Keratinocyte (primary cell): ENCODE data around the gene XCL1. TPM values are rescaled to one million over a fixed set of nuclear protein-coding genes. Genes with fewer than 3 reads are reported as not detected.

Source experiments
- DNase-seq: peaks from one replicate; pipeline ENCODE4 v3.0.0-alpha.2; 2011; ENCODE audit warnings: low read depth, missing footprints, low spot score
- FAIRE-seq: peaks from 2 replicates; lab custom pipeline; 2011; peaks lifted over from hg19 to GRCh38; lab: Jason Lieb, UNC
- H2AFZ ChIP-seq: 2 replicates; pipeline ENCODE4 v1.6.0; 2012; ENCODE audit warnings: low read length, control low read depth, inconsistent platforms; ENCODE audit not compliant: control insufficient read depth
- H3K27ac ChIP-seq: 2 replicates; pipeline ENCODE4 v1.5.1; 2011; ENCODE audit warnings: low read length; ENCODE audit not compliant: control insufficient read depth, insufficient read depth
- H3K27me3 ChIP-seq: 3 replicates; pipeline ENCODE4 v1.6.0; 2011; ENCODE audit warnings: low read length; ENCODE audit not compliant: control insufficient read depth, insufficient read depth; ENCODE audit errors: extremely low read depth
- H3K36me3 ChIP-seq, 2 experiments: 2 replicates in 1 of 2; 3 replicates in 1 of 2; pipeline ENCODE4 v1.5.1; 2011; ENCODE audit warnings: low read length in 2 of 2, mild to moderate bottlenecking in 1 of 2; ENCODE audit not compliant: control insufficient read depth in 2 of 2, insufficient read depth in 2 of 2; ENCODE audit errors: extremely low read depth in 1 of 2
- H3K4me1 ChIP-seq: 3 replicates; pipeline ENCODE4 v1.5.1; 2011; ENCODE audit warnings: low read length; ENCODE audit not compliant: control insufficient read depth, insufficient read depth; ENCODE audit errors: extremely low read depth
- H3K4me2 ChIP-seq: 3 replicates; pipeline ENCODE4 v1.6.0; 2011; ENCODE audit warnings: low read depth, low read length; ENCODE audit not compliant: control insufficient read depth, insufficient read depth; ENCODE audit errors: extremely low read depth
- H3K4me3 ChIP-seq, 3 experiments: fragments of 200-600 bp in 1 of 3; sonication (generic) in 1 of 3; 2 replicates in 2 of 3; 3 replicates in 1 of 3; pipeline ENCODE4 v1.5.1; 2011 to 2016; ENCODE audit warnings: low read length in 3 of 3, mild to moderate bottlenecking in 3 of 3, control low read depth in 2 of 3, inconsistent platforms in 1 of 3, low read depth in 1 of 3, mixed read lengths in 1 of 3, mixed run types in 1 of 3, moderate library complexity in 1 of 3; ENCODE audit not compliant: control insufficient read depth in 2 of 3, insufficient read depth in 2 of 3; ENCODE audit errors: extremely low read depth in 1 of 3
- H3K79me2 ChIP-seq: 2 replicates; pipeline ENCODE4 v1.6.0; 2012; ENCODE audit warnings: low read length; ENCODE audit not compliant: control insufficient read depth, insufficient read depth
- H3K9ac ChIP-seq: 3 replicates; pipeline ENCODE4 v1.6.0; 2011; ENCODE audit warnings: low read length; ENCODE audit not compliant: control insufficient read depth, insufficient read depth; ENCODE audit errors: extremely low read depth
- H3K9me1 ChIP-seq: 3 replicates; pipeline ENCODE4 v1.6.0; 2011; ENCODE audit warnings: low read length; ENCODE audit not compliant: control insufficient read depth, insufficient read depth; ENCODE audit errors: extremely low read depth
- H3K9me3 ChIP-seq: 2 replicates; pipeline ENCODE4 v1.5.1; 2012; ENCODE audit warnings: low read depth, low read length; ENCODE audit not compliant: control insufficient read depth
- H4K20me1 ChIP-seq: 3 replicates; pipeline ENCODE4 v1.6.0; 2011; ENCODE audit warnings: low read length; ENCODE audit not compliant: control insufficient read depth, insufficient read depth; ENCODE audit errors: extremely low read depth
- CTCF ChIP-seq, 3 experiments: IDR thresholded peaks in 1 of 3; conservative IDR thresholded peaks in 1 of 3; optimal IDR thresholded peaks in 1 of 3; 2 replicates in 2 of 3; 3 replicates in 1 of 3; pipeline versions ENCODE3 to v1.5.1; 2011; ENCODE audit warnings: low read length in 3 of 3, mild to moderate bottlenecking in 3 of 3, moderate library complexity in 2 of 3, control low read depth in 1 of 3, inconsistent platforms in 1 of 3; ENCODE audit not compliant: insufficient read depth in 2 of 3; ENCODE audit errors: extremely low read depth in 1 of 3
- EZH2 ChIP-seq: IDR thresholded peaks from one replicate; pipeline ENCODE4 v1.6.1; 2012; ENCODE audit warnings: inconsistent platforms, mild to moderate bottlenecking, low read length, moderate library complexity
- dilution Hi-C: fragments of 300-500 bp; cut with MboI; formaldehyde crosslinking; loops from one replicate; pipeline ENCODE4 v1.7.0; 2020; ENCODE audit warnings: low sequenced_read_pairs; ENCODE audit not compliant: extremely low pct_ligation_motif_present
- polyA plus RNA-seq, 5 experiments: library from polyadenylated mRNA; depleted of rRNA in 3 of 5; stranded (reverse) in 3 of 5; stranded (forward) in 1 of 5; unstranded in 1 of 5; fragments of >200 nt; gene quantifications; 1 replicate in 1 of 5; 2 replicates in 3 of 5; 3 replicates in 1 of 5; pipeline versions ENCODE4 v1.2.1 to v1.2.3, GENCODE V29; 2011 to 2012; ENCODE audit warnings: missing spikeins in 2 of 5, low read depth in 1 of 5, low replicate concordance in 1 of 5

The XCL1 gene
- polyA plus RNA-seq, 1 donor (not counting 4 experiments of a cell fraction or from before 2014, with no cell fraction given) = 0.18 TPM

- Histone ChIP-seq H3K79me2 (no peaks in the 10 kb centered on the region), H4K20me1 (no peaks in the 10 kb centered on the region), H3K9me3 (no peaks in the 10 kb centered on the region), H3K9me1 (no peaks in the 10 kb centered on the region), H3K27ac (no peak overlapping the region), H3K27me3 (no peaks in the 10 kb centered on the region), H3K4me2 (no peak overlapping the region), H3K4me3 (no peak overlapping the region), H3K36me3 (no peaks in the 10 kb centered on the region), H2AFZ (no peak overlapping the region), H3K9ac (no peak overlapping the region), H3K4me1 (no peaks in the 10 kb centered on the region)
- DNase-seq = no peak
- dilution Hi-C loops = no loop called here
- FAIRE-seq = no peak
- TF ChIP-seq CTCF (optimal IDR thresholded peaks at IDR 0.05 in 1 of 3, IDR thresholded peaks at IDR 0.05 in 1 of 3, conservative IDR thresholded peaks at IDR 0.05 in 1 of 3; ENCODE audit: extremely low read depth in 1 of 3, insufficient read depth in 2 of 3, low read length in 3 of 3) (no peak), EZH2 (no peak)
Measured at GRCh38 chr1:168614235-168614634, 37.8 kb downstream of the XCL1 start.

- H3K9me1 ChIP-seq = no peaks in the 10 kb centered on the region
- no peak overlapping the region for H3K4me3 ChIP-seq
- no peak for FAIRE-seq
- DNase-seq = no peak
- no peaks in the 10 kb centered on the region for H3K9me3 ChIP-seq
- no peak overlapping the region for H2AFZ ChIP-seq
- H3K9ac ChIP-seq = no peak overlapping the region
- no peaks in the 10 kb centered on the region for H3K27me3 ChIP-seq
- H3K4me2 ChIP-seq = no peak overlapping the region
- no peaks in the 10 kb centered on the region for H4K20me1 ChIP-seq
- no peak for TF ChIP-seq CTCF (optimal IDR thresholded peaks at IDR 0.05 in 1 of 3, IDR thresholded peaks at IDR 0.05 in 1 of 3, conservative IDR thresholded peaks at IDR 0.05 in 1 of 3; ENCODE audit: extremely low read depth in 1 of 3, insufficient read depth in 2 of 3, low read length in 3 of 3)
- no peak for TF ChIP-seq EZH2
- dilution Hi-C loops = no loop called here
- H3K27ac ChIP-seq = no peak overlapping the region
- no peaks in the 10 kb centered on the region for H3K79me2 ChIP-seq
- no peaks in the 10 kb centered on the region for H3K36me3 ChIP-seq
- H3K4me1 ChIP-seq = no peaks in the 10 kb centered on the region
Measured at GRCh38 chr1:168615965-168616364, 39.6 kb downstream of the XCL1 start.
